ENCODE data around the gene COMT. TPM values are rescaled to one million over a fixed set of nuclear protein-coding genes. Genes with fewer than 3 reads are reported as not detected.
"Not testable (repeated sequence)": the region's sequence is repeated elsewhere in the genome, so short reads cannot be mapped to it uniquely, and the experiment has no call there.

COMT gene
- total RNA-seq, 1 experiment from 2014 or later: 665 TPM

GRCh38 chr22:19907902-19908301 is 33.7 kb upstream of the COMT start:
- DNase-seq (ENCODE audit: low spot score): not testable (repeated sequence)

GRCh38 chr22:19909350-19910179 is 32.0 kb upstream of the COMT start:
- DNase-seq (ENCODE audit: low spot score): peak; percentile 97

- DNase-seq (ENCODE audit: low spot score): no peak
Measured at GRCh38 chr22:19910180-19910744, 31.3 kb upstream of the COMT start.

- no peak for DNase-seq (ENCODE audit: low spot score)
Measured at GRCh38 chr22:19911540-19912270, 29.9 kb upstream of the COMT start.

- no peak for DNase-seq (ENCODE audit: low spot score)
Measured at GRCh38 chr22:19912271-19912999, 29.1 kb upstream of the COMT start.

DNA sequence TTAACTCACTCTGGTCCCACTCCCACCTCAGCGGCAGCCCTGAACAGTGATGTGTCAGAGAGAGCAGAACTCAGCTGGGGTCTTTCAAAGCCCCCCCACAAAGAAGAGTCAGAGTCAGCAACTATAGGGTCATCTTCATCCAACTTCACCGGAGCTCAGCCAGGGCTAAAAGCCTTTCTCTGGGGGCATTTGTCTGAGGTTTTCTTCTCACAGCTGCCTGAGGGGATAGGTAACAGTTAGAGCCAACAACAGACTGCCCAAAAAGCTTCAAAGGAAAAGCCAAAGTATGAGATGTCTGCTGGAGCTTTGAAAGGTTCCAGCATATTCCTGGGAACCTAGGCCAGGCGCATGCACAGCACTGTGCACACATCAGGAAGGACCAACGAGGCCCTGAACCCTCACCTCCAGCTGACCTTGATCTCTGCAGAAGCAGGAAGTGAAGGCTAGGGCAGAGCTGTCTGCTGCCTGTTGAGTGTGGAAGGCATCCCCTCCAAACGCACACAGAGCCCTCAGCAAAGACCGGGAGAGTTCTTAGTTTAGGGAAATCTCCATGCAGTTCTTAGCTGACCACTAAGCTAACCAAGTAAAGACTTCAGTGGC is 28.1 kb upstream of the COMT start:
- no peak for DNase-seq (ENCODE audit: low spot score)

DNA sequence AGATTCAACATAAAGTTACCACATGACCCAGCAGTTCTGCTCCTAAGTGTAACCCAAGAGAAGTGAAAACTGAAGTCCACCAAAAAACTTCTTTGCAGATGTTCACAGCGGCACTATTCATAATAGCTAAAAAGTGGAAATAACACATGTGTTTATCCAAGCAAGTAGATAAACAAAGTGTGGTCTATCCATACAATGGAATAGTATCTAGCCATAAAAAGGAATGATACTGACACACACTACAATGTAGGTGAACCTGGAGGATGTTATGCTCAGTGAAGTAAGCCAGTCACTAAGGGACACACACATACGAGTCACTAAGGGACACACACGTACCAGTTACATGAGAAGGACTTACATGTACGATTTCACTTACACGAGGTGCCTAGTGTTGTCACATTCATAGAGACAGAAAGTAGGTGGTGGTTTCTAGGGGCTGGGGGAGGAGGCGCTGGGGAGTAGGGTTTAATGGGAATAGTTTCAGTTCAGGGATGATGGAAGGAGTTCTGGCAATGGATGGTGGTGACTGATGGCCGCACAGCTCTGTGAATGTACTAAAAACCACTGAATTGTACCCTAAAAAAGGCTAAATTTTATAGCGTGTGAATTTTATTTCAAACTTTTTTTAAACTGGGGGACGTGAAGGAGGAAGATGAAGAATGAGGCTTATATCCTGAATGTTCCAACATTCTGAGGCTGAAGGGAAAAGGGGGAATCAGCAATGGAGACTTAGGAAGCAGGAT is 27.2 kb upstream of the COMT start:
- DNase-seq (ENCODE audit: low spot score): no peak

GRCh38 chr22:19915287-19915954 is 26.2 kb upstream of the COMT start:
- DNase-seq (ENCODE audit: low spot score): no peak

DNA sequence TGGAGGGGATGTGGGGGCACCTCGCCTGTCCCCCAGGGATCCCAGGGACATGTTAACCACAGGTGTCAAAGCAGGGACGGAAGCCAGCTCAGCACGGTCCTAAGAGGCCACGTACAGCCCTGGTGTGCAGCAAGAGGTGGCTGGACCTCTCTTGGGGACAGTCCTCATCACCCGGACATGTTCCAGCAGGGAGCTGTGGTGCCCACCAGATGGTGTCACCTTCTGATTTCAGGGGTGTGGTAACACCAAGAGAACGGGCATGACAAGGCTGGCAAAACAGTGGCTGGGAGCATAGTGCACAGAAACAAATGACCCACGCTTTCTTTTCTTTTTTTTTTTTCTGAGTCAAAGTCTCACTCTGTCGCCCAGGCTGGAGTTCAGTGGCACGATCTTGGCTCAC is 25.6 kb upstream of the COMT start:
- no peak for DNase-seq (ENCODE audit: low spot score)

GRCh38 chr22:19916941-19917340 is 24.6 kb upstream of the COMT start:
- DNase-seq (ENCODE audit: low spot score): no peak

DNA sequence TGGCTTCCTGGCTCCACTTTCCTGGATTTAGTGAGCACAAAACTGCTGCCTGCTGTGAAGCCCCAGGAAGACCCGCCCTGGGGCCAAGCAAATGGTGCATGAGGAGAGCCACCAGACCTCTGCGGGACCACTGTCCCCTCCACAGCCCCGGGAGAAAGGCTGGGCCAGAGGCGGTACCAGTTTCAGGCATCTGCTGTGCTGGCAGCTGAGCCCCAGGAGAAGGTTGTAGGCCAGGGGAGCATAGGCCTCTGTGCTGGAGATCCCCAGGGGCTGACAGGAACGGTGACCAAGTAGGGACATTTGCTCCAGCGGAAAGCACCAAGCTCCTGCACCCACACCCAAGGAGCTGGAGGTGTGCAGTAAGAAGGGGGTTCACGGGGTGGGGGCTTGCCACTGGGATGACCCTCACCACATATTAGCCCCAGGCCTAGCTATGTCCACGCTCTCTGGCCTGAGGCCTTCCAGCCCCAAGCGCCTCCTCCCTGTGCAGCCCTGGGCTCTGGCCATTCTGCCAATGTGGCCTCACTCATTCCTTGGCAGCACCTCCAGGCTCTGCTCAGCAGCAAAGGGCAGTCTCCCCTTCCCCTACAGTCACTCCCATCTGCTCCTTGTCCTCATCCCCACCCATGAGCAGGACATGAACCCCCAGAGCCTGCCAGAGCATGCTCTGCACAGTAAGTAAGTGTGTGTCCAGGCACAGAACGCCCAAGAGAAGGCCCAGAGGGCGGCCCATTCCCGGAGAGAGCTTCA is 24.0 kb upstream of the COMT start:
- no peak for DNase-seq (ENCODE audit: low spot score)

GRCh38 chr22:19918332-19919106 is 23.1 kb upstream of the COMT start:
- DNase-seq (ENCODE audit: low spot score): no peak

- DNase-seq (ENCODE audit: low spot score): no peak
Measured at GRCh38 chr22:19919701-19920363, 21.7 kb upstream of the COMT start.

DNA sequence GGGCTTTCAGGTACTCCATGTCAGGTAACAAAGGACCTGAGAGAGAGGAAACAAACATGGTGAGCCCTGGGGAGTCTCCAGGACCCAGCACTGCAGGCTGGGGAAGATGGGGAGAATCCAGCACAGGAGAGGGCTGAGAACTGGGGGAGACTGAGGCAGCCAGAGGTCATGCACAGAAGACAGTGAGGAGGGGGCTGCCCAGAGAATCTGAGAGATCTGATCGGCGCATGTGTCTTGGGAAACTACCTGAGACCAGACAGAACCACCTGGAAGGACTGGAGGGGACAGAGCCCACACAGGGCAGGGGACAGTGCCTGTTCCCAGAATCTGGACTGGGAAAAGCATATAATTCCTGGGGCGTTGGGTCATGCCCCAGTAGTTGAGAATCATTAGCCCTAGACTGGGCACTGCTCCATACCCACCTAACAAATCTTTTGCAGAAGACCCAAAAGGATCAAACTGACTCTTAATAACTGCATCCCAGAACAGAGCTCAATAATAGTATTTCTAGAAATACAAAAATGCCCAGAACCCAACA is 20.0 kb upstream of the COMT start:
- DNase-seq (ENCODE audit: low spot score): no peak

- DNase-seq (ENCODE audit: low spot score): no peak
Measured at GRCh38 chr22:19923914-19924513, 17.6 kb upstream of the COMT start.

DNA sequence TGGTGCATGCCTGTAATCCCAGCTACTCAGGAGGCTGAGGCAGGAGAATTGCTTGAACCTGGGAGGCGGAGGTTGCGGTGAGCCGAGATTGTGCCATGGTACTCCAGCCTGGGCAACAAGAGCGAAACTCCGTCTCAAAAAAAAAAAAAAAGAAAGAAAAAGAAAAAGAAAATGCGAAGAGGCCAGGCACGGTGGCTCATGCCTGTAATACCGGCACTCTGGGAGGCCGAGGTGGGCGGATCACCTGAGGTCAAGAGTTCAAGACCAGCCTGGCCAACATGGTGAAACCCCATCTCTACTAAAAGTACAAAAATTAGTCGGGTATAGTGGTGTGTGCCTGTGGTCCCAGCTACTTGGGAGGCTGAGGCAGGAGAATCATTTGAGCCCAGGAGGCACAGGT is 15.5 kb upstream of the COMT start:
- DNase-seq (ENCODE audit: low spot score): not testable (repeated sequence)

DNA sequence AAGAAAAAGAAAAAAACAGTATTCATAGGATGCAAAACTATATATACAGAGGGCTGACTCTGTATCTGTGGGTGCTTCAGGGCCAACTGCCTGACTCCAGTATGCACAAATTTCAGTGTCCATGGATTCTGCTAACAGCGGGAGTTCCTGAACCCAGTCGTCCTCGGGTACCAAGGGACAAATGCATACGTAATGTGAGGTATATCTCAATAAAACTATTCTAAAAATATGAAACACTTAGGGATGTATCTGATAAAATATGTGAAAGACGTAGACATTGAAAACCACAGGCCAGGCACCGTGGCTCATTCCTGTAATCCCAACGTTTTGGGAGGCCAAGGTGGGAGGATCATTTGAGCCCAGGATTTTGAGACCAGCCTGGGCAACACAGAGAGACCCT is 13.9 kb upstream of the COMT start:
- no peak for DNase-seq (ENCODE audit: low spot score)
